Uterus (tissue), 4 donors: ENCODE measurements around the gene GPR37L1. TPM values are rescaled to one million over a fixed set of nuclear protein-coding genes. Genes with fewer than 3 reads are reported as not detected.

Experiments
- DNase-seq, 2 donors: peaks; one replicate each; pipeline ENCODE4 v3.0.0-alpha.2; 2019 to 2020
- H3K27ac ChIP-seq, 2 donors: fragments of 200-600 bp; sonication (generic); 1 replicate in 1 of 2; 2 replicates in 1 of 2; pipeline ENCODE4 v1.5.1; 2016 to 2018
- H3K27me3 ChIP-seq, 2 donors: fragments of 200-600 bp; sonication (generic); one replicate each; pipeline ENCODE4 v1.5.1; 2018 to 2019; ENCODE audit warnings: control low read depth in 1 of 2
- H3K36me3 ChIP-seq, 2 donors: fragments of 200-600 bp; sonication (generic); one replicate each; pipeline ENCODE4 v1.5.1; 2019; ENCODE audit warnings: control low read depth in 1 of 2
- H3K4me1 ChIP-seq, 2 donors: fragments of 200-600 bp; sonication (generic); one replicate each; pipeline ENCODE4 v1.5.1; 2018 to 2019; ENCODE audit warnings: control low read depth in 1 of 2
- H3K4me3 ChIP-seq, 2 donors: fragments of 200-600 bp; sonication (generic); 1 replicate in 1 of 2; 2 replicates in 1 of 2; pipeline ENCODE4 v1.5.1; 2018 to 2019; ENCODE audit warnings: mild to moderate bottlenecking in 1 of 2
- H3K9me3 ChIP-seq, 2 donors: fragments of 200-600 bp; sonication (generic); one replicate each; pipeline ENCODE4 v1.5.1; 2019; ENCODE audit warnings: control low read depth in 1 of 2
- CTCF ChIP-seq, 4 experiments: fragments of 200-600 bp in 2 of 4; fragments of 450-650 bp in 2 of 4; sonication (generic) in 2 of 4; IDR thresholded peaks; one replicate each; pipeline ENCODE4 v1.5.1; 2016 to 2019; ENCODE audit warnings: antibody characterized with exemption in 4 of 4, mild to moderate bottlenecking in 2 of 4, moderate library complexity in 1 of 4
- POLR2A ChIP-seq, 2 donors: fragments of 450-650 bp; IDR thresholded peaks; one replicate each; pipeline ENCODE4 v1.6.1; 2016; ENCODE audit warnings: antibody characterized with exemption in 2 of 2, mild to moderate bottlenecking in 1 of 2, moderate library complexity in 1 of 2
- intact Hi-C: fragments of 100-400 bp; cut with DNase I; formaldehyde crosslinking; loops from one replicate; pipeline ENCODE4 v1.15.1; 2023; ENCODE audit warnings: low total_unique reads
- total RNA-seq, 4 donors: library from RNA; depleted of rRNA in 3 of 4; stranded (reverse); fragments of >200 nt in 3 of 4; gene quantifications; one replicate each; pipeline versions ENCODE4 v1.1.0 to v1.2.4, GENCODE V29; 2014 to 2023
- donor health status: DM: yes; HTN: yes; CAD: no.

The GPR37L1 gene
- total RNA-seq, 4 donors from 2014 or later: 0.09 to 0.21 TPM; not detected in 2

- Histone ChIP-seq H3K27ac (no peak overlapping the region), H3K36me3 (no peaks in the 10 kb centered on the region), H3K4me3 (no peak overlapping the region), H3K9me3 (no peaks in the 10 kb centered on the region), H3K4me1 (no peaks in the 10 kb centered on the region), H3K27me3 (no peaks in the 10 kb centered on the region)
- intact Hi-C loops: no loop called here
- no peak for DNase-seq
- TF ChIP-seq POLR2A (IDR thresholded peaks at IDR 0.05) (no peak), CTCF (IDR thresholded peaks at IDR 0.05) (no peak)
These were observed 18.6 kb upstream of the GPR37L1 start for GRCh38 chr1:202104073-202104472.

- H3K4me1 ChIP-seq: no peaks in the 10 kb centered on the region
These were observed 17.0 kb upstream of the GPR37L1 start for GRCh38 chr1:202105571-202106339.

GRCh38 chr1:202106340-202107254 is 16.1 kb upstream of the GPR37L1 start:
- Histone ChIP-seq H3K27me3 (no peaks in the 10 kb centered on the region), H3K36me3 (no peaks in the 10 kb centered on the region), H3K4me1 (no peaks in the 10 kb centered on the region), H3K4me3 (no peak overlapping the region), H3K9me3 (no peaks in the 10 kb centered on the region), H3K27ac (no peak overlapping the region)
- no peak for DNase-seq
- intact Hi-C loops: no loop called here
- TF ChIP-seq CTCF (IDR thresholded peaks at IDR 0.05): no peak
- TF ChIP-seq POLR2A (IDR thresholded peaks at IDR 0.05): no peak

More at GRCh38 chr1:202105571-202106339, 17.0 kb upstream of the GPR37L1 start:
- H3K27me3 ChIP-seq: no peaks in the 10 kb centered on the region
- DNase-seq: no peak
- H3K4me3 ChIP-seq: no peak overlapping the region
- intact Hi-C loops: no loop called here
- TF ChIP-seq POLR2A (IDR thresholded peaks at IDR 0.05) (no peak), CTCF (IDR thresholded peaks at IDR 0.05) (no peak)
- H3K36me3 ChIP-seq: no peaks in the 10 kb centered on the region
- no peak overlapping the region for H3K27ac ChIP-seq
- H3K9me3 ChIP-seq: no peaks in the 10 kb centered on the region

GRCh38 chr1:202107321-202107761 is 15.4 kb upstream of the GPR37L1 start:
- no peak overlapping the region for H3K4me3 ChIP-seq
- intact Hi-C loops: no loop called here
- no peaks in the 10 kb centered on the region for H3K27me3 ChIP-seq
- no peak for DNase-seq
- H3K9me3 ChIP-seq: no peaks in the 10 kb centered on the region
- no peaks in the 10 kb centered on the region for H3K36me3 ChIP-seq
- H3K4me1 ChIP-seq: no peaks in the 10 kb centered on the region
- no peak overlapping the region for H3K27ac ChIP-seq
- TF ChIP-seq POLR2A (IDR thresholded peaks at IDR 0.05) (no peak), CTCF (IDR thresholded peaks at IDR 0.05) (no peak)
